LNCaP clone FGC (cell line): ENCODE measurements around the gene JOSD2.

Experiments
- DNase-seq: peaks from one replicate; pipeline ENCODE4 v3.0.0-alpha.2; 2011; ENCODE audit warnings: low read depth
- H3K4me3 ChIP-seq: 2 replicates; pipeline ENCODE4 v1.5.1; 2011; ENCODE audit warnings: mild to moderate bottlenecking, low read depth, low read length, control low read depth
- CTCF ChIP-seq: IDR thresholded peaks from 2 replicates; pipeline ENCODE4 v1.5.1; 2012; ENCODE audit warnings: mild to moderate bottlenecking; ENCODE audit not compliant: control insufficient read depth, insufficient read depth; ENCODE audit errors: extremely low read depth

JOSD2 gene

GRCh38 chr19:50514346-50515167, 3.6 kb upstream of the JOSD2 start:
- DNase-seq: no peak
- TF ChIP-seq CTCF: no peak
- H3K4me3 ChIP-seq: no peak overlapping the region

- DNase-seq: no peak
- TF ChIP-seq CTCF: no peak
- H3K4me3 ChIP-seq: no peak within 1 kb of the TSS
Observed at GRCh38 chr19:50513746-50514345, 2.9 kb upstream of the JOSD2 start, which contains the start of gene ASPDH. ASPDH (minus strand) TSS chr19:50513913; CDS start chr19:50513823, 90 bp downstream.

- H3K4me3 ChIP-seq: no peak overlapping the region
- DNase-seq: no peak
- TF ChIP-seq CTCF: no peak
Observed at GRCh38 chr19:50512999-50513745, 2.2 kb upstream of the JOSD2 start.

GRCh38 chr19:50512112-50512998, 1.4 kb upstream of the JOSD2 start:
- no peak for TF ChIP-seq CTCF
- H3K4me3 ChIP-seq: peak overlapping the region; percentile 74; the same call in 1 of the 2 replicates
- no peak for DNase-seq

- peak overlapping the region; percentile 74 for H3K4me3 ChIP-seq
- TF ChIP-seq CTCF: no peak
- no peak for DNase-seq
Observed at GRCh38 chr19:50510700-50511068, 307 bp downstream of the JOSD2 start.

GRCh38 chr19:50510121-50510670, 795 bp downstream of the JOSD2 start:
- no peak for DNase-seq
- TF ChIP-seq CTCF: no peak
- H3K4me3 ChIP-seq: peak overlapping the region; percentile 74
